NCI-H748 (cell line): ENCODE measurements around the gene PDLIM5.

Experiments used
- DNase-seq: peaks from one replicate; lab custom pipeline; 2025; ENCODE audit not compliant: unreplicated experiment; lab: John Stamatoyannopoulos, UW

PDLIM5 gene

DNA sequence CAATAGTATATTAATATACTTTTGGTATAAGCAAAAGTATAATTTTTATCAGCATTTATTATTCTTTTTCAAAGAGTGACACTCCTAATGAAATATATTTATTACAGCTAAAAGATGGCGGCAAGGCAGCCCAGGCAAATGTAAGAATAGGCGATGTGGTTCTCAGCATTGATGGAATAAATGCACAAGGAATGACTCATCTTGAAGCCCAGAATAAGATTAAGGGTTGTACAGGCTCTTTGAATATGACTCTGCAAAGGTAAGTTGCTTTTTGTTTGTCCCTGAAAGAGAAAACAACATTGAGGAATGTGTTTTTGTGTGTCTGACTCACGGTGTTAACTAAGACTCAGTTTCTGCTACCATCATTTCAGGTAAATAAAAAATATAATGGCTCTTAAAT lies 71.9 kb downstream of the PDLIM5 start:
- DNase-seq = no peak

DNA sequence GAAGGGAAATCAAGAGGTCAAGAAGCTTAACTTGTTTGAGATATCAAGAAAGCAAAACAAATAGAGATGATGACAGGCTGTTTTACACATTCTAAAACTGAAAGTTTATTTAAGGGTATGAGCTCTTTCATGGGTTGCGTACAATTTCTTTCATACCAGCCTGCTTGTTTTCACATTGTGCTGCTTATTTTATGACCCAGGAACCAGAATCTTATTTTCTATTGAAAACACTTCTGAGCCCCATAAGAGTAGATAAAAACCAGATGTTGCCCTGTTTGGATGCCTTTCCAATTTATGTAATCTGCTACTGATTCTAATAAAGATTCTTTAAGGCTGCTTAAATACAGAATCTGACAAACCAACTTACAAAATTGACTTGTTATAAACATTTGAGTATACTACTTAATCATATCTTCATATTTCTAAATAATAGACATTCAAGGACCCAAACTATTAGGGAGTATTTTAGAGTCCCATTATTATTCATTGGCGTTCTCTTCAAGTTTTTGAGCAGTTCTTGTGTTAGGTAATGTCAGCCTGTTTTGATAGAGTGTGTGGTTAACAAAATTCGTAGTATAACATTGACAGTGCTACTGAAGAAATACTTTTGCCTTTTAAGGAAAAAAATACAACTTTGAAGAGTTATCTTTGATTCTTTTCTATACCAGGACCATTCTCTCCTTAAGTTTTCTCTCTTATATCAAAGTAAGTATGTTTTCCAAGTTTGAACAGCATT lies 74.4 kb downstream of the PDLIM5 start:
- DNase-seq = no peak

DNA sequence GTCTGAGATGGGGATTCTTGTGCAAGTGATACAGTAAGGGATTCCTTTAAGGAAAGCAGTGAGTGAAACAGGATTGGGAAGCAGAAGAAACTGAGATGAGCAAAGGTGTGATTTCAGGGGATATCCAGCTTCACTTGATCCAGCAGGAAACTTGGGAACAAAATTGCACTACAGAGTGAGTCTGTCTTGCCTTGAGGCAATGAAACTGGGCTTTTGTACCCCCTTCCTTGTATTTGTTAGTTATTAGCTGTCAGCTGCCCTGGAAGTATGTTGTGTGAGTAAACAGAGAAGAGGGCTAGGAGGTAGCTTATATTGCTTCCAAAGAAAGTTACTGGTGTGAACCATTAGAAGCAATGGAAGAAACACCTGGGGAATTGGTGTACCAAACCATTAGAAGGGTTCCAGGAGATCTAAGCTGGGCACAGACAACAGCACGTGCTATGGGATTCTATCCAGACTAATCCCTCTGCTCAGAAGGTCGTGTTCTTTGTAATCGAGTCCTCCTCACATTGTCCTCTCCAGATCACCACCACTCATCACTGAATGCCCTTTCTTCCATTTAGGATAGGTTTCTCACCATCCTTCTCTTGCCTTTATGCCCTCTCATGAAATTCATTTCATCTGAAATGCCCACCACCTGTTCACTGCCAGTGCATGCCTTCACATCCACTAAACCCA lies 76.0 kb downstream of the PDLIM5 start:
- DNase-seq = no peak

DNA sequence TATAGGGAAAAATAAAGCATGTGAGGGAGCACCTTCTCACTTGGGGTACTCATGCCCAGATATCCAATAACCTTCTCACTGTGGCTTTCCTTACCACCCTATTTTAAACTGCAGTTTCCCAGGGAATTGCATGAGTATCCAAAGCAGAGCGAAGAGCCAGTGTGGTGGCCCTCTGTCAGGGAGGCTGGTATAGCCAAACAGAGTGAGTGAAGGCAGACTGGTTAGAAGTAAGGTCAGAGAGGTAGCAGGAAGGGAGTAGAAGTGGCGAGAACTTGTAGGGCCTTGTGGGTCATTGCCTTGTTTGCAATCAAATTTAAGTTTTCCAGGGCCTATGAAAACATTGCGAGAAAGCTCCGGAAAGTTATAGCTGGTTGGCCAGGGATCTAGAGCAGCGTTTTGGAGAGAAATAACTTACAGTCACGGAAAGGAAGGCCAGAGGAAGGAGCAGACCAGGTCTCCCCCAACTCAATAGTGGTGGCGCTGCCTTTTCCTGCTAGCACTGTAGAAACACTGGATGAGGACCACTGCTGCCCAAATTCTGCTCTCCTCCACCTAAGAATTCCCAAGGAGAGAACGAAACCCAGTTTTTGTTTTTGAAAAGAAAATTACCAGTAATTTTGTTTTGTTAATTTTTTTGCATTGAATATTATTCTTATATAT lies 77.2 kb downstream of the PDLIM5 start:
- DNase-seq = no peak

DNA sequence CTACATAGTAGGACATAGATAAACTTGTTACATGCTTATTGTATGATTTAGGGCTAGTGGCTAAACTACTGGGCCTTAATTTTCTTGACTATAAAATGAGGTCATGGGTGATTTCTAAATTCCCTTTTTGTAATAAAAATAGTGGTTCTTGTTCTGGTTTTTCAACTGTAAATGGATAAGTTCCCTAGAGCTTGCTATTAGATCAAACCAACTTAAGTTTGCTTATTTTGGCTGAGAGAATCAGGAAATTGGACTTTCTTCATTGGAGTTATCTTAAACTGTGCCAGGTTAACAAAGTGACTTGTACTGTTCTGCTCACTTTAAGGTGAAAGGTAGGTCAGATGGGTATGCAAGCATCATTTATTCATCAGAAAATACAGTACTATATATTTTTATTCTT lies 78.3 kb downstream of the PDLIM5 start:
- DNase-seq = no peak

DNA sequence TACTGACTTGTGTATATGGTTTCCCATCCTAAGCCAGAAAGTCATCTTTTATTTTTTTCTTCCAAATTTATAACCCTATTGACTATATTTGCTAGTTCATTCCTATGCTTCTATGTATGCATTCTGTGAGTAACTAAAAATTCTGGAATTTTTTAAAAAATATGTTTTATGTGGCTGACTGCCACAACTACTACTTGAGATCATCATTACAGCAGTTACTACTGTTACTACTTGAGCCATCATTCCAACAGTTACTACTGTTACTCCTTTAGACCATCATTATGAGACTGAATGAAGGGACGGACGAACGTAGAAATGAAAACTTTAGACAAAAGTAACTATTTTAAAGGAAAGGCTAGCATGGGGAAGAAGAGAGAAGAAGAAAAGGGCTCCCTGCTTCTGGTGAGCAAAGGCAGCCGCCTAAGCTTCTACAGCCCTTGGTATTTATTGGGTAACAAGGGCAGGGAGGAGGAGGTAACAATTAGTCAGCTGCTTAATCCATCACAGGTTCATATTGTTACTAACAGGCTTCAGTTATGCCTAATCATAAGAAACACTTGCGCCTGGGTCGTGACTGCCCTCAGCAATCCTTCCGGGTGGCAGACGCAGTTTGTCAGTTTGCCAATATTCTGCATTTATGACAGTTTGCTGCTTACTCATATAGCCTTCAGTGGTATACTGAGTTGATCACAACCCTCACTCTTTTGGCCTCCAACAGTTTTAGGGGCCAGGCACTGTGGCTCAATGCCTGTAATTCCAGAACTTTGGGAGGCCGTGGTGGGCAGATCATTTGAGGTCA lies 80.4 kb downstream of the PDLIM5 start:
- DNase-seq = no peak

DNA sequence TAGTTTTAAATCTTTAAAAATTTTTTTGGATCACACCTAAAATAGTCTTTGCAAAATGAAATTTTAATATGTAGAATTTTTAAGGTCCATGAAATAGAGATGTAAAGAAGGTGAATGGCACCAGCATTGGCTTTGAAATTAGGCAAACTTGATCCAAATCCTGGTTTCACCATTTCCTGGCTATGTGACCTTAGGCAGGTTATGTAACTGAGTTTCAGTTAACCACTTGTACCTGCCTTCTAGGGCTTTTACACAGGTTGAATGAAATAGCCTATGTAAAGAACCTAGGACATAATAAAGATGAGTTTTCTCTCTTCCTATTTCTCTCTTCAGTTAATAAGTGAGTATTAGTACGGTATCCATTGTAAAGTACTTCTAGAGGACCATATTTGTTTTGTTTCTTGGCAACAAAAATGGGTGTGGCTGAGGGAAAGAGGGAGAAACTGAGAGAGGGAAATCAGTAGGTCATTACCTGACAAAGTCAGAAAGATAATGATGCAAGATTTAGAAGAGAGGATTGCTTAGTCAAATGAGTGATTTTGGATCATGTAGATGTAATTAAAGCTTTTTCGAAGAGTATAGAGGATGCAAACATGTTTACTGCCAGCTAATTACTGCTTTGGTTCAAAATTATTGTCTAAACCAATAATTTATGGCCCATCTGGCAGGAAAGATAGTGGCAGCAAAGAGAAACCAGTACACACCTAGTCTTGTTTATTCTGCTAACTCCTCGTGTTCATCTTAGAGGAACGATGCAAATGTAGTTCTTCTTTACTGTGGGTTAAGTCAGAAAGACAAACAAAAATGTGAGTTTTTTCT lies 81.9 kb downstream of the PDLIM5 start:
- peak; percentile 84 for DNase-seq

DNA sequence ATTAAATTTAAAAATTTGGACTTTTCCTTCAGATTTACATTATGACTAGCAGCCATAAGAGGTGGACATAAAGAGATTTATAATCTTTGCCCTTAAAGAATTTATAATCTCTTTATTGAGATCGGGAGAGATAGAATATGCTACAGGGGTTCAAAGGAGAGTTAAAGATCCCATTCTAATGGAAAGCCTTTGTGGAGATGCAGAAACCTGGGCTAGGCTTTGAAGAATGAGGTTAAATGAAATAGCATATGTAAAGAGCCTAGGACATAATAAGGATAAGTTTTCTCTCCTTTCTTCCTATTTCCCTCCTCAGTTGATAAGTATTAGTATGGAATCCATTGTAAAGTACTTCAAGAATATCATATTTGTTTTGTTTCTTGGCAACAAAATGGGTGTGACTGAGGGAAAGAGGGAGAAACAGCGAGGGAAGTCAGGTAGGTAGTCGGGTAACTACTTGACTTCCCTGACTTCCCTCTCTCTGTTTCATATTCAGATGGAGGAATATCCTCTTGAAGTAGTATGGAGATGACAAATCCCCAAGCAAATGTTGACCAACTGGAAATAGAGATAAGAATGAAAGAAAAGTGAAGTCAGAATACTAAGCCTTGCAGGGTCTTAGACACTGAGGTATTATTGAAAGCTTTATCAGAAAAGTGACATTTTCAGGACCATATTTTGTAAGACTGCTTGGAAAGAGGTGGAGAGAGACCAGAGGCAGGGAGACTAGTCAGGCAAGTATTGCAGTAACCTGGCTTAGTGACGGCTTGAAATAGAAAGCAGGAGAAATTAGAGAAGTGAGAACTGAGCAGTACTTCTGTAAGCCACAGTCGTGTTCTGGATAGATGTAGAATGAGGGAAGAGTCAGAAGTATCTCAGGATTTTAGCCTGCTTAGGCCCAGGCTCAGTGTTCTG lies 82.9 kb downstream of the PDLIM5 start:
- DNase-seq = peak; percentile 14

DNA sequence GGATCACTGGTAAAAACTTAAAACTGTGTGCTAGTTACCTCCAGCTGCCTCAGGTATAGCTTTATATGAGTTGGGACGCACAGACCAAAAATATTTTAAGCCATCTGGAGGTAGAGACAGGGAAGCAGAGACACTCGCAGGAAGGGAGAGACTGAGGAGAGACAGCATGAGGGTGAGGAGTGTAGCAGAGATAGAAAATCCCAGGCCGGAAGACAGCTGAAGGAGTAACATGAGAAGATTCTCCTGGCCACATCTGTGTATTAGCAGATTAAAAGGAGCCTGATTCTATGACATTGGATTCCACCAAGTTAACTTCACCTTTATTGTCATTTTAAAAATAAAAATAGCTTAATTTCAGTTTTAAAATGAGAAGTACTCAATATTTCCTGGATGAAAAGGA lies 84.3 kb downstream of the PDLIM5 start:
- DNase-seq = no peak

DNA sequence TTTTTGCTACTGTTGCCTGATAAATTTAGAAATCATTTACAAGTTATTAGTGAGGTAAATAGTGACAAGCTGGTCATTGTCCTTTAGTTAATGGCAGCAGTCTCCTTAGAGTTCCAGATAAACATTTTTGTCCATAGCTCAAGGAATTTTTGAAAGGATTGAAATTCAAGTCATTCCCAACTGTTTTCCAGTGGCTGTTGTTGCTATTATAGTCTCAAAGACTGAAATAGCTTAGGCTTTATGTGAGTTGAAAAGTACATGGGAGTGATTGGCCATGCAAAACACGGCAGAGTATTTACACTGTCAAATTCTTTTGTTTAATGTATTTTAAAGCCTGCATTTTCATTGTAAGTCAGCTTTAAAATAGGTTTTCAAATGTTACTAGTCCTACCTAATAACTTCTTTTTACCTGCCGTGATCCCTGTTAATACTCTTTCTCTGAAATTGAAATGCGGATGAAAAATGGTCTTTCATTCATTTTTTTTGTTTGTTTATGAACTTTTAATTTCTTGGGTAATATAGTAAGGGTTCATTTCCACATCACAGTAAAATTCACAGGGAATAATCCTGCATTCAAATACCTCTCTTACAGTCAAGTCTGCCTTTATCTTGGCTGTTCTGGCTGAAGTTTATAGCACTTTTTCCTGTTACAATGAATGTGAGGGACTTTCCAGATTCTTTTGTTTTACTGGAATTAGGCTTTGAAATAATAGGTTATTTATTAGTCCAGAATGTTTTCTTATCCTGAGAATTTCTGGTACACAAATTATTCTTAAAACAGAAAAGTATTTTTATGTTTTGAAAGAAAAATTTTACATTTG lies 85.1 kb downstream of the PDLIM5 start:
- DNase-seq = no peak

DNA sequence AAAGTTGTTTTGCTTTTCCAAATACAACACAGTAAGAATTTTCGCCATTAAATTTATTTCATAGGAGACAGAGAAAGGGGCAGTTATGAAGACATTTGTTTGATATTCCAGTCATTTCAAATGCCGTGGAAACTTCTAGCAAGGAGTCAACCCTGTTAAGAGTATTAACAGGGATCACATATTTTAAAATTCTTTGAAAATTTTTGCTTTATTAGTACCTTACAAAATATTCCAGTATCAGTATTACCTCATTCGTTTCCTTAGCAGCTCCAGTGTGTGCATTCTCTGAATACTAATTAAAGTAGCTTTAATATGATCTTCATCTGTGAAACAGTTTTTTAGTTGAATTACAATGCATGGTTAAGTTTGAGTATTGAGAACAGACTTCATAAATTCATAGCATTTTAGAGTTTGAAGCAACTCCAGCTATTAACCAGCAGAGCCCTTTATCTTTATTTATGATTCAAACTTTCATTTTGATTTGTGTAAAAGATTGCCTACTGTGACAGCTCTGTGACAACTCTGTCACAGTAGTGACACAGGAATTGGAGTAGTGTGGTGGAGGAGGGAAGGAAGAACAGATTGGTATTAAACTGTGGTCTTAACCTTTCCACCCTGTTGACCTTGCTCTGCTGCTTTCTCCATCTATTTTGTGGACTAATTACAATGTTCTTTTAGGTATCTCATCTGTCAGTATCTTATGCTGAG lies 86.3 kb downstream of the PDLIM5 start:
- DNase-seq = no peak

DNA sequence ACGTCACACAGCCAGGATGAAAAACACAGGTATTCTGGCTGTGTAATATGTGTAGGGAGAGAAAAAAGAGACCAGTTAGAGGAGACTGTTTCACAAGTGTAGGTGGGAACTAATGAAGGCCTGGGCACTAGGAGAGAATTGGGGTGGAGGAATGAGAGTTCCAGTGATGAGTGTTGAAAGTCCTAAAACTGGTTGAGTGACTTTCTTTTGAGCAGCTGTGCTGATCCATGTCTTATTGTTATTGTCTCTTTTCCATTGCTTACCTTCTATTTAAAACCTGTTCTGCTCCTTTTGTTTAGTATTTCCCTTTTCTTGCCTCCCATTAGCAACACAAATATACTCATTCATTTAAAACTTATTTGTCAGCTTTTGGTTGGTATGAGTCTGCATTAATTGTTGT lies 88.7 kb downstream of the PDLIM5 start:
- DNase-seq = peak; percentile 65

DNA sequence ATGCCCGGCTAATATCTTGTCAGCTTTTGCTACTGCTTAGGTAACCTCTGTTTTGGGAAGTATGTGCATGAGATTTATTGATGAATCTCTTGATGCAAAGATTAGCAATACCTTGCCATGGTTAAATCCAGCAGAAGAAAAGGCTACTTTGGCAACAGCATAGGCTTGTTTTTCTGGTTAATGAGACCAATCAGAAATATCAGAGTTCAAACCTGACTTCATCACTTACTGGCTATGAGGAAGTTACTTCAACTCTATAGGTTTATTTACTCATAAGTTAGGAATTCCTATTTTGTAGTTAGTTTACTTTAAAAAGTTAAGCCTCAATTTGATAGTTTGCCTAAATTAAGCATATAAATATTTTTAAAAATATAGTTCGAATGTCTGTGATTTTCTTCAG lies 93.1 kb downstream of the PDLIM5 start:
- DNase-seq = no peak

DNA sequence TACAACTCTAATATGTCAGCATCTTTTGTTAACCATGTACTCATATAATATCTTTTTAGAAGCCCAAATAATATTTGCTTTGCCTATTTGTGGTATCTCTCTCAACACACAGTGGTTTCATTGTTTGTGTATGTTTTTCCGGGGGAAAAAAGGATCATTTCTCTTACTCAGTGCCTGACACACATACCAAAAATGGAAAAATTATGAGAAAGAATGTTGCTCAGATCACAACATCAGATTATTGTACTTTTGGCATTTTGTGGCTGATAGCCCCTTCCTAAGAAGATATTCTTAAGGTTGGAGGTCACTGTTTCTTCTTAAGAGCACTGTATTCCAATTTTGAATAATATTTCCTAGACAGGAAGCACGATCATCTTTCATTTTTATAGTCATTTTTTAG lies 93.6 kb downstream of the PDLIM5 start:
- no peak for DNase-seq

DNA sequence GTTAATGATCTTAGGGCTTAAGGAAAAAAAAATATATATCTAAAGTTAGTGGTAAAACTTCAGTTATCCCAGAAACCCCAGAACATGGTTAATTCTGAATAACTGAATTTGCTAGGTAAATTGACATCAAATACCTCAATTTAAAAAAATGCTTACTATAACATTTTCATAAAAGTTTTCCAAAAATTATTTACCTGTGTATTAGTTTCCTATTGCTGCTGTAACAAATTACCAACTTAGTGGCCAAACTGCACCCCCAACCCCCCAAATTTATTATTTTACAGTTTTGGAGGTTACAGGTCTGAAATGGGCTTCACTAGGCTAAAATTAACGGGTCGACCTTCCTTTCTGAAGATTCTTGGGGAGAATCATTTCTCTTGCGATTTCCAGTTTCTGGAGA lies 95.2 kb downstream of the PDLIM5 start:
- no peak for DNase-seq

DNA sequence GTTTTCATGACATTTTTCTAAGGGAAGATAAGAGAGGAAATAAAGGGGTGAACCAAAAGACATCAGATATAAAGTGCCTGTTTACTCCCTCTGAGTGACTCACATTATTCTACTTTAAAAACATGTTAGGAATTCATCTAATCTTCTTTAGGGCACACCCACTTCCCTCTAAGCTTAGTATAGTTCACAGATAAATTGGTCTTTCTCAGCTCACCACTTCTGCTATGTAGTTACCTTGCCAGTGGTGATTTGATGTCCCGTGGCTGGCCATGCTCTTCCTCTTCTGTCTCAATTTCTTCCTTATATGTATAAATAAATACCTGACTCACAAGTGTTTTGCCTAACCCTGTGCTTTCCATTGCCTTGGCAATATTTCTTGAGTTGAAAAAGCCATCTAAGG lies 96.8 kb downstream of the PDLIM5 start:
- DNase-seq = no peak

DNA sequence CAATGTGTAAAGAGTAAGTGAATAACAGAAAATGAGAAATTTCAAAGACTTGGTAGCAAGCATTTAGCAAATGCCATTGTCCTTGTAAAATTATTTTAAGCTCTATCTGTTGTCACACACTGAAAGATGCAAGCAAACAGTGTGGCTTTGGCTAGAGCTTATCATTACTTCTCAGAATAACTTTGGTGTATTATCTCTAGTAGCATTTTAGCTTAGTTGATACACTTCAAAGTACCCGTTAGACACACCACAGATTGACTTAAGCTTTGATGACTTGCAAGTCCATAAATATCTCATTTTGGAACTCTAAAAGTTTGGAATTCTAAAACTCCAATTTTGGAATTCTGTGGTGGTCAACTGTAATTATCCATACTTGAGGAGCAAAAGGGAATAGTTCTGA lies 98.6 kb downstream of the PDLIM5 start:
- no peak for DNase-seq

DNA sequence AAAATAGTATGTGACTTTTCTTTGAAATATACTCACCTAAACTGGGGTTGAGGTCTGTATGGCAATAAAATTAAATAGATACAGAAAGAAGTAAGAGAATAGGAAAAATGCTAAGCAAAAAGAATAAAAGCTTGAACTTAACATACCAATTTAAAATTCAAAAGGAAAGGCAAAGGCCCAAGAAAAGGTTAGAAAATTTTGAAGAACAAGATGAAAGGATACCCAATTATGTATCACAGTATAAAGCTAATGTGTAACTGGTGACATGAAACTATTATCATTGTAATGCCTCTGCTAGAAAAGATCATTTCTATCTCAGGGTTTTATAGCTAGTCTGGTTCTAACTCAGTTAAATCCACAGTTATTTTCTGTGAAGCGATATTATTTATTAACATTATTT lies 99.1 kb downstream of the PDLIM5 start:
- DNase-seq = no peak
